SKM-1 (cell line): ENCODE measurements around the gene UVSSA.

Source experiments
- DNase-seq: peaks from one replicate; lab custom pipeline; 2025; ENCODE audit not compliant: unreplicated experiment; lab: John Stamatoyannopoulos, UW

The UVSSA gene

GRCh38 chr4:1406394-1406980 lies 59.5 kb downstream of the UVSSA start, which contains the start of gene NKX1-1:
NKX1-1 (minus strand) TSS chr4:1406442; CDS start chr4:1406442, 0 bp downstream.
- no peak for DNase-seq

- DNase-seq, result no peak
These were observed 60.1 kb downstream of the UVSSA start for GRCh38 chr4:1406981-1407656.

GRCh38 chr4:1407657-1408333 lies 60.8 kb downstream of the UVSSA start:
- DNase-seq, result no peak

GRCh38 chr4:1408418-1408817 lies 61.4 kb downstream of the UVSSA start:
- no peak for DNase-seq

GRCh38 chr4:1409079-1409478 lies 62.1 kb downstream of the UVSSA start:
- no peak for DNase-seq

GRCh38 chr4:1409491-1410425 lies 62.8 kb downstream of the UVSSA start:
- DNase-seq, result no peak

GRCh38 chr4:1410491-1411325 lies 63.7 kb downstream of the UVSSA start:
- DNase-seq, result no peak

GRCh38 chr4:1411436-1412375 lies 64.7 kb downstream of the UVSSA start:
- DNase-seq, result no peak

- DNase-seq, result no peak
These were observed 65.6 kb downstream of the UVSSA start for GRCh38 chr4:1412376-1413203.

GRCh38 chr4:1413204-1413663 lies 66.2 kb downstream of the UVSSA start:
- no peak for DNase-seq

- no peak for DNase-seq
These were observed 66.9 kb downstream of the UVSSA start for GRCh38 chr4:1413687-1414479.

- no peak for DNase-seq
These were observed 68.0 kb downstream of the UVSSA start for GRCh38 chr4:1414831-1415680.

GRCh38 chr4:1415681-1415981 lies 68.6 kb downstream of the UVSSA start:
- no peak for DNase-seq

- DNase-seq, result no peak
These were observed 69.3 kb downstream of the UVSSA start for GRCh38 chr4:1416051-1416947.

GRCh38 chr4:1416948-1417260 lies 69.9 kb downstream of the UVSSA start:
- DNase-seq, result no peak
